Panc1 (cell line): Measurements from ENCODE around the gene NPM1.
"Not testable (repeated sequence)": the region's sequence is repeated elsewhere in the genome, so short reads cannot be mapped to it uniquely, and the experiment has no call there.

Experiments used
- CTCF ChIP-seq: fragments of 450-650 bp; IDR thresholded peaks from 2 replicates; pipeline ENCODE4 v1.5.1; 2017; ENCODE audit warnings: mild to moderate bottlenecking
- POLR2AphosphoS5 ChIP-seq: IDR thresholded peaks from 2 replicates; pipeline ENCODE4 v1.6.1; 2012; ENCODE audit warnings: mild to moderate bottlenecking, low read depth, low read length, moderate library complexity
- SIN3A ChIP-seq: IDR thresholded peaks from 2 replicates; pipeline ENCODE4 v1.6.1; 2012; ENCODE audit warnings: low read depth, mild to moderate bottlenecking, low read length, moderate library complexity, borderline replicate concordance; ENCODE audit not compliant: insufficient read depth
- TCF7L2 ChIP-seq: IDR thresholded peaks from 2 replicates; pipeline ENCODE4 v1.6.1; 2011; ENCODE audit warnings: mild to moderate bottlenecking, low read depth, low read length, inconsistent platforms
- TF ChIP-seq, protein P1 (sequence below), 2 experiments: IDR thresholded peaks; 2 replicates each; pipeline ENCODE4 v1.6.1; 2011 to 2012; ENCODE audit warnings: low read depth in 2 of 2, control low read depth in 1 of 2, low read length in 1 of 2, mild to moderate bottlenecking in 1 of 2, moderate library complexity in 1 of 2; ENCODE audit not compliant: insufficient read depth in 1 of 2

- TF ChIP-seq CTCF, POLR2AphosphoS5, SIN3A, TCF7L2: not testable (repeated sequence)
- TF ChIP-seq, protein P1, sequence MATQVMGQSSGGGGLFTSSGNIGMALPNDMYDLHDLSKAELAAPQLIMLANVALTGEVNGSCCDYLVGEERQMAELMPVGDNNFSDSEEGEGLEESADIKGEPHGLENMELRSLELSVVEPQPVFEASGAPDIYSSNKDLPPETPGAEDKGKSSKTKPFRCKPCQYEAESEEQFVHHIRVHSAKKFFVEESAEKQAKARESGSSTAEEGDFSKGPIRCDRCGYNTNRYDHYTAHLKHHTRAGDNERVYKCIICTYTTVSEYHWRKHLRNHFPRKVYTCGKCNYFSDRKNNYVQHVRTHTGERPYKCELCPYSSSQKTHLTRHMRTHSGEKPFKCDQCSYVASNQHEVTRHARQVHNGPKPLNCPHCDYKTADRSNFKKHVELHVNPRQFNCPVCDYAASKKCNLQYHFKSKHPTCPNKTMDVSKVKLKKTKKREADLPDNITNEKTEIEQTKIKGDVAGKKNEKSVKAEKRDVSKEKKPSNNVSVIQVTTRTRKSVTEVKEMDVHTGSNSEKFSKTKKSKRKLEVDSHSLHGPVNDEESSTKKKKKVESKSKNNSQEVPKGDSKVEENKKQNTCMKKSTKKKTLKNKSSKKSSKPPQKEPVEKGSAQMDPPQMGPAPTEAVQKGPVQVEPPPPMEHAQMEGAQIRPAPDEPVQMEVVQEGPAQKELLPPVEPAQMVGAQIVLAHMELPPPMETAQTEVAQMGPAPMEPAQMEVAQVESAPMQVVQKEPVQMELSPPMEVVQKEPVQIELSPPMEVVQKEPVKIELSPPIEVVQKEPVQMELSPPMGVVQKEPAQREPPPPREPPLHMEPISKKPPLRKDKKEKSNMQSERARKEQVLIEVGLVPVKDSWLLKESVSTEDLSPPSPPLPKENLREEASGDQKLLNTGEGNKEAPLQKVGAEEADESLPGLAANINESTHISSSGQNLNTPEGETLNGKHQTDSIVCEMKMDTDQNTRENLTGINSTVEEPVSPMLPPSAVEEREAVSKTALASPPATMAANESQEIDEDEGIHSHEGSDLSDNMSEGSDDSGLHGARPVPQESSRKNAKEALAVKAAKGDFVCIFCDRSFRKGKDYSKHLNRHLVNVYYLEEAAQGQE (IDR thresholded peaks at IDR 0.05; ENCODE audit: insufficient read depth in 1 of 2, low read depth in 2 of 2, low read length in 1 of 2), result not testable (repeated sequence)
These were observed 24.4 kb upstream of the NPM1 start for GRCh38 chr5:171363249-171363648.
